ENCODE measurements around the gene TK2.

GRCh38 chr16:66495440-66495839 is 54.5 kb downstream of the TK2 start:
- TF ChIP-seq CTCF (IDR thresholded peaks at IDR 0.05; ENCODE audit: insufficient read depth, low read length, poor library complexity, severe bottlenecking) (no peak), EZH2phosphoT487 (conservative IDR thresholded peaks at IDR 0.05; ENCODE audit: low read length) (no peak)
